Measurements from ENCODE around the gene PEX11G.
A peak's percentile ranks its signal among the peaks of the same experiment; 100 is the strongest.

- TF ChIP-seq, protein P1, sequence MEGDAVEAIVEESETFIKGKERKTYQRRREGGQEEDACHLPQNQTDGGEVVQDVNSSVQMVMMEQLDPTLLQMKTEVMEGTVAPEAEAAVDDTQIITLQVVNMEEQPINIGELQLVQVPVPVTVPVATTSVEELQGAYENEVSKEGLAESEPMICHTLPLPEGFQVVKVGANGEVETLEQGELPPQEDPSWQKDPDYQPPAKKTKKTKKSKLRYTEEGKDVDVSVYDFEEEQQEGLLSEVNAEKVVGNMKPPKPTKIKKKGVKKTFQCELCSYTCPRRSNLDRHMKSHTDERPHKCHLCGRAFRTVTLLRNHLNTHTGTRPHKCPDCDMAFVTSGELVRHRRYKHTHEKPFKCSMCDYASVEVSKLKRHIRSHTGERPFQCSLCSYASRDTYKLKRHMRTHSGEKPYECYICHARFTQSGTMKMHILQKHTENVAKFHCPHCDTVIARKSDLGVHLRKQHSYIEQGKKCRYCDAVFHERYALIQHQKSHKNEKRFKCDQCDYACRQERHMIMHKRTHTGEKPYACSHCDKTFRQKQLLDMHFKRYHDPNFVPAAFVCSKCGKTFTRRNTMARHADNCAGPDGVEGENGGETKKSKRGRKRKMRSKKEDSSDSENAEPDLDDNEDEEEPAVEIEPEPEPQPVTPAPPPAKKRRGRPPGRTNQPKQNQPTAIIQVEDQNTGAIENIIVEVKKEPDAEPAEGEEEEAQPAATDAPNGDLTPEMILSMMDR (IDR thresholded peaks at IDR 0.05), result peak in 2 of 4 experiments; percentile 54 to 63
- TF ChIP-seq POLR2A (IDR thresholded peaks at IDR 0.05), result peak in 1 of 2 donors; percentile 67
These were observed 33.5 kb upstream of the PEX11G start, which contains the start of gene MCOLN1 for GRCh38 chr19:7522072-7522922.
